Stimulated activated effector memory CD8-positive, alpha-beta T cell treated with anti-CD3 and anti-CD28 coated beads, Interleukin-12 subunit alpha, Interleukin-12 subunit beta, amount 100 ng/mL, for 72 hours (primary cell): Measurements from ENCODE around the gene RARRES1.

Experiments used
- ATAC-seq: fragments of 150-1000 bp; cut with Tn5 transposase; 2 replicates; pipeline ENCODE4 v1.10.0; 2021
- DNase-seq, 2 donors: peaks; one replicate each; pipeline ENCODE4 v3.0.0; 2021 to 2022; ENCODE audit warnings: low spot score in 2 of 2
- H3K27ac Mint-ChIP-seq: one replicate; pipeline ENCODE4 v1.8.0; 2022; ENCODE audit warnings: mild to moderate bottlenecking, mixed read lengths
- H3K36me3 Mint-ChIP-seq: one replicate; pipeline ENCODE4 v1.8.0; 2022; ENCODE audit warnings: mild to moderate bottlenecking, mixed read lengths
- H3K4me1 Mint-ChIP-seq: one replicate; pipeline ENCODE4 v1.8.0; 2022; ENCODE audit warnings: mixed read lengths
- H3K4me3 Mint-ChIP-seq: one replicate; pipeline ENCODE4 v1.8.0; 2022; ENCODE audit warnings: mild to moderate bottlenecking, mixed read lengths
- H3K9me3 Mint-ChIP-seq: one replicate; pipeline ENCODE4 v1.8.0; 2022; ENCODE audit warnings: mixed read lengths

Gene RARRES1

DNA sequence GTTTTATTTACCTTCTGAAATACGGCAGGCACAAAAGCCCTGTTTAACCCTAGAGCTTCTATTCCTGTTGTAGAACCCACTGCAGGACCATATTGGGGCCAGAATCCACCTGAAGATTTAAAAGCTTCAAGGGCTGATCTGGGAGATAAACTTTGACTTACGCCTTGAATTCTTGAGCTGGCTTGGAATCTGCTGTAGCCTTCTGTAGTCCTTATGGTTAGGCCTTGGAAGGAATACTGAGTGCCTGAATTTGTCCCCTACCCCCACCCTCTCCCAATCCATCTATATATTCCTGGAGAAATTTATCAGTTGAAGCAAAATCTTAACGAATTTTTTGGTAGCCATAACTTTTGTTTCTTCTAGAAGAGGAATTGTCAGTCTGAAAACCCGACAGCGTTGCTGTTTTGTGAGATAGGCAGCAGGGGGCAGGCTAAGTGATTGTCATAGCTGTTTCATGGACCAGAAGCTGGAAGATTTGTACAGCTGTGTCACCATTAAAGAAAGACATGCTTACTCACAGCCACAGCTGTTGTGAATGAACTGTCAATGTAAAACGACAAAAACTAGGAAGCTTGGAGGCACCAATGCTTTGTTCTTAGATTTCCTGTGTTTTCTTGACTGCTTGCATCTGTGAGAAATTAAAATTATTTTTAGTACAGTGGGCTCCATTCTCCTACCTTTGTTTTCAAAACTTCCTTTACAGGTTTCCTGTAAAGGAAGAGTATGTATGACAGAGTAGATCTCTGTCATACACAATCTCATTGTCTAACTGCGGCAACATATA is 72.6 kb downstream of the RARRES1 start:
- ATAC-seq (peak; percentile 87), DNase-seq (peak in 1 of 2 donors; percentile 68)
- H3K4me3 Mint-ChIP-seq: no peak overlapping the region
- no peak overlapping the region for H3K27ac Mint-ChIP-seq
- no peaks in the 10 kb centered on the region for H3K9me3 Mint-ChIP-seq
- H3K36me3 Mint-ChIP-seq: peaks cover 99% of the 10 kb centered on the region
- no peaks in the 10 kb centered on the region for H3K4me1 Mint-ChIP-seq

DNA sequence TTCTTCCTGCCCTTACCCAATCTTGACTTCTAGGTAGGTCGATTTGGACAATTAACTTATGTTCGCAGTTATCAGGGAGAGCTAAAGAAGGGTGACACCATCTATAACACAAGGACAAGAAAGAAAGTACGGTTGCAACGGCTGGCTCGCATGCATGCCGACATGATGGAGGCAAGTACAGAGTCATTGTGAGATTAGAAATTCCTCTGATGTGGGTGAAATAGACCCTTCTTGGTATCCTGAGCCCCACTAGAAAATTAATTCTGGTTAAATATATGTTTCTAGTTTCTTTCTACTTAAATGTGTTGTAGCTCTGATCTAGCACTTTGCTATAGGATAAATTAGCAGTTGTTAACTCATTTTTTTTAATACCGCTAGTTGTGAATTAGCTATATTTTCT is 73.4 kb downstream of the RARRES1 start:
- Mint-ChIP-seq H3K9me3 (no peaks in the 10 kb centered on the region), H3K36me3 (peaks cover 99% of the 10 kb centered on the region), H3K27ac (no peak overlapping the region), H3K4me1 (no peaks in the 10 kb centered on the region), H3K4me3 (no peak overlapping the region)
- DNase-seq (no peak), ATAC-seq (peak; percentile 37)

DNA sequence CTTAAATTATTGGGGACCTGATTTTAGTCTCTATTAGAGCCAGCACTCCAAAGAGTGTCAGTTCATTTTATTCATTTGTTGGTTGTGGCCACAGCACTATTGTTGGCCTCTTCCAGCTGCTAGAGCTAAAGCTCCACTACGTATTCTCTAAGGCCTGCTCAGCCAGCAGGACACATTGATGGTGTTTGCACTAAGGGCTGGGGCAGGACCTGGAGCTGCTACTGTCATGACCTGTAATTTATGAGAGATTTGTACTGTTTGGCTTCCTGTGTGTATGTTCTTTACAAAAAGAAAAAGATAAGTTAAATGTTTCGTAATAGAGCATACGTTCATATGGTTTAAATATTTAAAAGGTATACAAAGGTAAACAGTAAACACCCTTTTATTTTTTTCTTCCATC is 79.8 kb downstream of the RARRES1 start:
- Mint-ChIP-seq H3K4me3 (no peak overlapping the region), H3K9me3 (no peaks in the 10 kb centered on the region), H3K27ac (no peak overlapping the region), H3K36me3 (peaks cover 100% of the 10 kb centered on the region), H3K4me1 (peaks cover 7% of the 10 kb centered on the region)
- DNase-seq (no peak), ATAC-seq (no peak)

DNA sequence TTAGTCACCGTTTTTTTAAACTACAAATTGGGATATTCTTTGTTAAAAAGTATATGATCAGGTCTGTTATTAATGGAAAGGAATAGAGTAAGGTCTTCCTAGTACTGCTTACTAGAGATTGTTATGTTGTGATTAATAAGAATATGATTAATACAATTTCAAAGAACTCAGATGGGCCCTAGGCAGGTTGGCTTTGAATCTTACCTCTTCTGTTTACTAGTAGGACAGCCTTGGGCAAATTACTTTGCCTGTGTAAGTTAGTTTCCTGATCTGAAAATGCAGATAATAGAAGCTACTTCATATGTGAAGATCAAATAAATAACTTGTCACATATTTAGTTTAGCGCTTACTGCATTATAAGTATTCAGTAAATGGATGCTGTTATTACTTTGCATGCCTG is 81.1 kb downstream of the RARRES1 start:
- no peaks in the 10 kb centered on the region for H3K9me3 Mint-ChIP-seq
- no peak for DNase-seq
- peaks cover 100% of the 10 kb centered on the region for H3K36me3 Mint-ChIP-seq
- no peak overlapping the region for H3K27ac Mint-ChIP-seq
- peaks cover 13% of the 10 kb centered on the region for H3K4me1 Mint-ChIP-seq
- no peak overlapping the region for H3K4me3 Mint-ChIP-seq
- no peak for ATAC-seq

DNA sequence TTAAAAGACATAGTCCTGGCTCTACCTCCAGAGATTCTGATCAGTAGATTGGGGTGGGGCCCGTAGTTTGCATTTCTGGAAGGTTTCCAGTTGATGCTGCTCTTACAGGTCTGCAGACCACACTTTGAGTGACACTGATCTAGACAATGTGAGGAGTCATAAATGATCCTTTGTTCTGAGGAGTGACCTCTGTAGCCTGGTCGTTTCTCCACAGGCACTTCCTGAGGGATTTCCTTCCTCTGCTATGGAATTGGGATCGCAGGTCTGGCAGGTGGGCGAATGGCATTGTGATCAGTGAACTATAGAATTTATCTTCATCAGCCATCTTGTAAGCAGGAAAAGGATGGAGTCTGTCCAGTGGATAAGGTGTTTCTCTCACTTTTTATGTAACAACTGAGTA is 82.5 kb downstream of the RARRES1 start:
- Mint-ChIP-seq H3K36me3 (peaks cover 91% of the 10 kb centered on the region), H3K4me3 (no peak overlapping the region), H3K27ac (peak overlapping the region; percentile 48), H3K4me1 (peaks cover 27% of the 10 kb centered on the region), H3K9me3 (no peaks in the 10 kb centered on the region)
- ATAC-seq (no peak), DNase-seq (no peak)
